GM23338 (cell line): ENCODE data around the gene SMC1A. TPM values are rescaled to one million over a fixed set of nuclear protein-coding genes. Genes with fewer than 3 reads are reported as not detected.

Source experiments
- ATAC-seq: fragments of 200-7000 bp; cut with Tn5 transposase; 3 replicates; pipeline ENCODE4 v1.9.1; 2020
- DNase-seq: peaks from one replicate; pipeline ENCODE4 v3.0.0-alpha.2; 2015; ENCODE audit warnings: low spot score
- H2AFZ ChIP-seq: fragments of 200-600 bp; sonication (generic); 2 replicates; pipeline ENCODE4 v1.8.0; 2016; ENCODE audit warnings: antibody characterized with exemption, mild to moderate bottlenecking, moderate library complexity
- H3F3A ChIP-seq: fragments of 200-600 bp; sonication (generic); replicated peaks from 2 replicates; pipeline ENCODE4 v1.8.0; 2017; ENCODE audit warnings: antibody characterized with exemption, mixed run types, low read depth
- H3K27ac ChIP-seq: fragments of 200-600 bp; sonication (generic); 2 replicates; pipeline ENCODE4 v1.6.1; 2016; ENCODE audit warnings: low read depth
- H3K27me3 ChIP-seq: fragments of 200-600 bp; sonication (generic); 2 replicates; pipeline ENCODE4 v1.8.0; 2016; ENCODE audit warnings: mild to moderate bottlenecking, mixed run types, moderate library complexity; ENCODE audit not compliant: insufficient read depth
- H3K36me3 ChIP-seq: fragments of 200-600 bp; sonication (generic); 2 replicates; pipeline ENCODE4 v1.8.0; 2016; ENCODE audit warnings: mild to moderate bottlenecking; ENCODE audit not compliant: insufficient read depth
- H3K4me1 ChIP-seq: fragments of 200-600 bp; sonication (generic); 2 replicates; pipeline ENCODE4 v1.8.0; 2016; ENCODE audit warnings: mild to moderate bottlenecking, moderate library complexity; ENCODE audit not compliant: insufficient read depth
- H3K4me2 ChIP-seq: fragments of 200-600 bp; sonication (generic); 2 replicates; pipeline ENCODE4 v1.7.1; 2017; ENCODE audit warnings: mixed run types
- H3K4me3 ChIP-seq: fragments of 200-600 bp; sonication (generic); 2 replicates; pipeline ENCODE4 v1.6.1; 2016; ENCODE audit warnings: mixed run types
- H3K79me2 ChIP-seq: fragments of 200-600 bp; sonication (generic); replicated peaks from 2 replicates; pipeline ENCODE4 v1.8.0; 2017; ENCODE audit warnings: mild to moderate bottlenecking; ENCODE audit not compliant: insufficient read depth
- H3K9me2 ChIP-seq: fragments of 200-600 bp; sonication (generic); 2 replicates; pipeline ENCODE4 v1.8.0; 2017; ENCODE audit not compliant: insufficient read depth
- H4K20me1 ChIP-seq: fragments of 200-600 bp; sonication (generic); replicated peaks from 2 replicates; pipeline ENCODE4 v1.8.0; 2017; ENCODE audit warnings: mild to moderate bottlenecking; ENCODE audit not compliant: insufficient read depth
- H3K27ac Mint-ChIP-seq: 2 replicates; pipeline ENCODE4 v1.8.0; 2020; ENCODE audit warnings: inconsistent platforms, mild to moderate bottlenecking, moderate library complexity, mixed read lengths
- H3K27me3 Mint-ChIP-seq: 3 replicates; pipeline ENCODE4 v1.8.0; 2022; ENCODE audit warnings: low read depth, mild to moderate bottlenecking, moderate library complexity, mixed read lengths, inconsistent platforms; ENCODE audit not compliant: insufficient read depth, poor library complexity
- H3K36me3 Mint-ChIP-seq: 3 replicates; pipeline ENCODE4 v1.8.0; 2021; ENCODE audit warnings: low read depth, mild to moderate bottlenecking, inconsistent platforms, moderate library complexity, mixed read lengths
- H3K4me1 Mint-ChIP-seq: 3 replicates; pipeline ENCODE4 v1.8.0; 2020; ENCODE audit warnings: mild to moderate bottlenecking, inconsistent platforms, mixed read lengths
- H3K4me3 Mint-ChIP-seq: 3 replicates; pipeline ENCODE4 v1.8.0; 2021; ENCODE audit warnings: moderate library complexity, mild to moderate bottlenecking, inconsistent platforms, mixed read lengths
- H3K9me3 Mint-ChIP-seq: 3 replicates; pipeline ENCODE4 v1.8.0; 2020; ENCODE audit warnings: moderate library complexity, mild to moderate bottlenecking, inconsistent platforms, mixed read lengths
- CREB1 ChIP-seq: fragments of 250-450 bp; sonication (Bioruptor Pico); IDR thresholded peaks from 2 replicates; pipeline ENCODE4 v1.5.0; 2020; ENCODE audit warnings: low read depth, mild to moderate bottlenecking, moderate library complexity
- CTCF ChIP-seq, 2 experiments: fragments of 200-600 bp in 1 of 2; sonication (generic) in 1 of 2; conservative IDR thresholded peaks; 2 replicates each; pipeline versions ENCODE4 v1.5.1 to v1.6.1; 2016 to 2017; ENCODE audit warnings: antibody characterized with exemption in 2 of 2, low read depth in 2 of 2, mild to moderate bottlenecking in 2 of 2, moderate library complexity in 1 of 2
- ETS1 ChIP-seq: IDR thresholded peaks from 2 replicates; pipeline ENCODE4 v1.6.1; 2016; ENCODE audit warnings: antibody characterized with exemption
- EZH2 ChIP-seq: fragments of 200-600 bp; sonication (generic); IDR thresholded peaks from one replicate; pipeline ENCODE4 v1.8.0; 2017; ENCODE audit warnings: antibody characterized with exemption, mild to moderate bottlenecking, low read depth; ENCODE audit not compliant: unreplicated experiment
- EZH2phosphoT487 ChIP-seq: fragments of 200-600 bp; sonication (generic); IDR thresholded peaks from one replicate; pipeline ENCODE4 v1.8.1; 2018; ENCODE audit warnings: antibody characterized with exemption; ENCODE audit not compliant: unreplicated experiment
- JUNB ChIP-seq: IDR thresholded peaks from one replicate; pipeline ENCODE4 v1.6.1; 2016; ENCODE audit warnings: antibody characterized with exemption; ENCODE audit not compliant: unreplicated experiment
- NANOG ChIP-seq: IDR thresholded peaks from 2 replicates; pipeline ENCODE4 v1.6.1; 2016; ENCODE audit warnings: antibody characterized with exemption, borderline replicate concordance
- POLR2AphosphoS5 ChIP-seq: IDR thresholded peaks from 2 replicates; pipeline ENCODE4 v1.6.1; 2016; ENCODE audit warnings: antibody characterized with exemption, low read depth
- REST ChIP-seq: IDR thresholded peaks from one replicate; pipeline ENCODE4 v1.6.1; 2018; ENCODE audit warnings: antibody characterized with exemption; ENCODE audit not compliant: unreplicated experiment
- STAT1 ChIP-seq: IDR thresholded peaks from one replicate; pipeline ENCODE4 v1.6.1; 2016; ENCODE audit warnings: antibody characterized with exemption; ENCODE audit not compliant: unreplicated experiment
- ZNF114 ChIP-seq: fragments of 250-450 bp; sonication (Bioruptor Pico); IDR thresholded peaks from 2 replicates; pipeline ENCODE4 v1.5.0; 2020; ENCODE audit warnings: mild to moderate bottlenecking, moderate library complexity
- ZNF331 ChIP-seq: fragments of 250-450 bp; sonication (Bioruptor Pico); IDR thresholded peaks from 2 replicates; pipeline ENCODE4 v1.5.0; 2020; ENCODE audit warnings: low read depth, mild to moderate bottlenecking, moderate library complexity
- ZNF462 ChIP-seq: fragments of 250-450 bp; sonication (Bioruptor Pico); IDR thresholded peaks from 2 replicates; pipeline ENCODE4 v1.5.0; 2020; ENCODE audit warnings: mild to moderate bottlenecking, moderate library complexity
- polyA plus RNA-seq: library from polyadenylated mRNA; unstranded; fragments of >200 nt; fragmentation: Nextera tagmentation; extraction: Ambion mirVana; gene quantifications from 2 replicates; pipeline ENCODE4 v1.2.1, GENCODE V29; 2016
- total RNA-seq: library from RNA; depleted of rRNA; stranded (reverse); fragments of >200 nt; shearing (Covaris generic); gene quantifications from 2 replicates; pipeline ENCODE4 v1.2.3, GENCODE V29; 2014

SMC1A gene
- total and polyA plus RNA-seq, 2 experiments from 2014 or later = 63.3 to 69.0 TPM

- Histone ChIP-seq H3F3A (no peaks in the 10 kb centered on the region), H3K27me3 (no peaks in the 10 kb centered on the region), H3K4me1 (no peaks in the 10 kb centered on the region), H3K79me2 (no peaks in the 10 kb centered on the region), H4K20me1 (no peaks in the 10 kb centered on the region), H3K27ac (no peak overlapping the region), H2AFZ (no peak overlapping the region), H3K9me2 (no peaks in the 10 kb centered on the region), H3K36me3 (no peaks in the 10 kb centered on the region), H3K4me2 (no peak overlapping the region), H3K4me3 (no peak overlapping the region)
- Mint-ChIP-seq H3K4me1 (no peaks in the 10 kb centered on the region; the same call in 2 of the 3 replicates), H3K27ac (no peak overlapping the region), H3K9me3 (no peaks in the 10 kb centered on the region), H3K4me3 (no peak overlapping the region), H3K27me3 (no peaks in the 10 kb centered on the region), H3K36me3 (no peaks in the 10 kb centered on the region)
- no peak for ATAC-seq
- TF ChIP-seq ZNF462 (no peak), REST (no peak), CREB1 (no peak), EZH2phosphoT487 (no peak), EZH2 (no peak), JUNB (no peak), ZNF331 (CRISPR knock-in tag) (no peak), ZNF114 (no peak), NANOG (no peak), POLR2AphosphoS5 (no peak), CTCF (conservative IDR thresholded peaks at IDR 0.05; ENCODE audit: low read depth in 2 of 2) (no peak), STAT1 (no peak), ETS1 (no peak)
- no peak for DNase-seq
Observed at GRCh38 chrX:53447441-53447840, 25.0 kb upstream of the SMC1A start.
